NK-92 (cell line): Measurements from ENCODE around the gene SLU7.
A peak's percentile ranks its signal among the peaks of the same experiment; 100 is the strongest.

Experiments
- DNase-seq: peaks from one replicate; lab custom pipeline; 2025; ENCODE audit not compliant: unreplicated experiment; lab: John Stamatoyannopoulos, UW

Gene SLU7

DNA sequence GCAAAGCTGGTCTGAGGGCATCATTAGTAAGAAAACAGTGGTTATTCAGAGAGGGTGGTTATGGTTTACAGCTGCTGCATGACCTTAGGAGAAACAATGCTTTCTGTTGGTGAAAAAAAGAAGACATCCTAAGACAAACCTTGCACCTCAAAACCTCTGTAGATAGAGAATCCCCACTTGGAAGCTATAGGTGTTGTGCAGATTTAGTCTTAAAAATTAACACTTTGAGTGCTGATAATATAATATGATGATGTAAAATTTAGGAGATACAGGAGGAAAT, 1.4 kb upstream of the SLU7 start:
- DNase-seq, result no peak

GRCh38 chr5:160419458-160420330, 813 bp upstream of the SLU7 start:
- DNase-seq, result no peak

- DNase-seq, result peak; percentile 24
Observed at GRCh38 chr5:160399402-160400353, 19.2 kb downstream of the SLU7 start, which contains the start of gene FAM200C. Gene FAM200C (minus strand): TSS chr5:160400054. CDS start chr5:160395490, 4,564 bp downstream.

GRCh38 chr5:160398806-160399205, 20.1 kb downstream of the SLU7 start:
- DNase-seq, result no peak

DNA sequence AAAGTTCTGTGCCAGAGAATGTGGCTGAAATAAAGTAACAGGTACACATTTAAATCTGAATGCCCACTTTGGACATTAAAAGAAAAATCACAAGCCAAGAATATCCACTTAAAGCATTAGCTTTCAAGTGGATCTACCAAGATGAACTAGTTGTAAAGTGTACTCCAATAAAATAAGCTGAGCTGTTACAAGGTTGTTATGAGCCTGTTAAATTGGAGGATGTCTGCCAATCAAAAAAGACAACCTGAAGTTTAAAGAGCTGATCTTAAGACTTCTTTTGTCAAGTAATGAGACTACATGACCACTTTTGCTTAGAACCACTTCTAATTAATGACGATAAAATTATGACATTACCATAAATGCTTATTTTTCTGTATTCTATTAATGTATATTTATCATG, 21.4 kb downstream of the SLU7 start:
- DNase-seq, result no peak

DNA sequence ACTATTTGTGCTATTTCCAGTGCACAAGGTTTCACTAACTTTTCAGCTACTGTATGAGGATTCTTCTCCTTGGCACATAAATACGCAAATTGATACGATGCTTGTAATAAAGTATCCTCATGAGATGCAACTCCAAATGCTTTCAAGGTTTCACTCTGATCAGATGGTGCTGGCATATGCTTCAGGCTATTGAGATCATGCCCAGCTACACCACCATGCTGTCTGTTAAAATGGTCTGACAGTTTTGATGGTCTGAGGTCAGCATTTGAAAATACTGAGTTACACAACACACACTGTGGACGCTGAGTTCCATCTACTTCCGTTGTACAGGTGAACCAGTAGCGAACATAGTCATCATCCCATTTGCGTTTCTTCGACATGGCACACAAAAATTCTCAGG, 23.8 kb downstream of the SLU7 start:
- no peak for DNase-seq

- no peak for DNase-seq
Observed at GRCh38 chr5:160390787-160391696, 27.8 kb downstream of the SLU7 start.

GRCh38 chr5:160387445-160387844, 31.4 kb downstream of the SLU7 start:
- no peak for DNase-seq

DNA sequence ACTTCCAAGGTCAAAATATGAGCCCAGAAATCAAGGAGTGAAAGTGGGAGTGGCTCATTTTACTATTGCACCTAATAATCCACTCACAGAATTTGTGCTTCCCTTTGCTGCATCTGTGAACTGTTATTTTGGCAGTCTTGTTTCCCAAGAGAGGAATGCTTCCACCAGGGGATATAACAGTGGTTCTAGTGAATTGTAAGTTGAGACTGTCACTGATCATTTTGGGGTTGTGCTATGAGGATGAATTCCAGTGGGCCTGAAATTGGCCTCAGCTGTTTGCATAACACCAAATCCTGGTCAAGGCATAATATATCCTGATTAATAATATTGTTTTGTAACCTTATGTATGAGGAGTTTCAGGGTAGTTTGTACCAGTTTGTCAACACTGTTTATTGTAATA, 33.4 kb downstream of the SLU7 start:
- no peak for DNase-seq

- no peak for DNase-seq
Observed at GRCh38 chr5:160384681-160385080, 34.2 kb downstream of the SLU7 start.

DNA sequence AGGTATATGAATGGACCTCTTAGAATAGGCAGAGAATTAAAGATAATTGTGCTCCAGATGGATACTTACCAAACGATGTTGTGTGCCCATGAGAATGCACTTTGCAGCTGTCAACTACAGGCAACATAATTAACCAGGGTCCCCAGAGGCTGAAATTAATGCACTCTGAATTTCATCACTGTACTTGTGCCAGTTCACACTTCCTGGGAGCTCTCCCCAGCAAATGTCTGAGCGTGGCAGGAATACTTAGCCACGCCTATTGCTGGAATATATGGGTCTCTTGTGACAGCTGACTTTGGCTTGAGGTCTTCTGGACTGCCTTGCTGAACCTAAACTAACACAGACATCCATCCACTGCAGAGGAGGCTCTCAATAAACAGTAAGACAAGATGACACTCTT, 36.5 kb downstream of the SLU7 start:
- DNase-seq, result no peak

GRCh38 chr5:160380041-160380440, 38.8 kb downstream of the SLU7 start:
- no peak for DNase-seq

DNA sequence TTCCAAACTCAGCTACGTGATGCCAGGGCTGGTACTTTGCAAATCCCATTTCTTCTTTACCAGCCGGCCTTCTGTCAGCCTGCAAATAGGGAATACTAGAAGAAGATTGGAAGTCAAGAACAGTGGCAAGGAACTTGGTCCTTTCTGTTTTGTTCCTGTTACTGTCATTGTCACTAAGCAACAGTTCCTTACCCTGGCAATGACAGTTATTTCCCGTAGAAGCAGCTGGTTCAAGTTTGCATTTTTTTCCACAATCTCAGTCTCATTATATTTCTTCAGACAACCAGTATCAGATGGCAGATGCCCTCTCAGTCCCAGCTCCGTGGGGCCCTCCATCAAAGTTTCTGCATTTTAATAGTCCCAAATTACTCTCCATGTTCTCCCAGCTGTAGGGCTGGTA, 39.4 kb downstream of the SLU7 start:
- DNase-seq, result no peak

- DNase-seq, result no peak
Observed at GRCh38 chr5:160378330-160378729, 40.6 kb downstream of the SLU7 start.

GRCh38 chr5:160377651-160378050, 41.2 kb downstream of the SLU7 start:
- DNase-seq, result no peak

DNA sequence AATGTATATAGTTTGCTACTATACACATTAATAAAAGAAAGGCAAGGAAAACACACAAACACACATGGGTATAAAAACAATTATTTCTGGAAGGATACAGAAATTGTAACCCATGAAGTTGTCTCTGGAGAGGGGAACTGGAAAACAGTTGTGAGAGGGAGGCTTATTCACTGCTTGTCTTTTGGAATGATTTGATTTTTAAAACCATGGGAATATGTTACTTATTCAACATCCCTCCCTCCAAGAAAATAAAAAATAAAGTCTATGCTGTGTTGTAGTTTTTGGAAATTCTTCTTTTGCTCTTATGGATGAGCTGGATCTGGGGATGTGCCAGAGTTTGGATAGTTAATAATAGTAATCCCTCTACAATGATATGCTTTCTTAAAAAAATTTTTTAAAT, 42.5 kb downstream of the SLU7 start:
- DNase-seq, result no peak

DNA sequence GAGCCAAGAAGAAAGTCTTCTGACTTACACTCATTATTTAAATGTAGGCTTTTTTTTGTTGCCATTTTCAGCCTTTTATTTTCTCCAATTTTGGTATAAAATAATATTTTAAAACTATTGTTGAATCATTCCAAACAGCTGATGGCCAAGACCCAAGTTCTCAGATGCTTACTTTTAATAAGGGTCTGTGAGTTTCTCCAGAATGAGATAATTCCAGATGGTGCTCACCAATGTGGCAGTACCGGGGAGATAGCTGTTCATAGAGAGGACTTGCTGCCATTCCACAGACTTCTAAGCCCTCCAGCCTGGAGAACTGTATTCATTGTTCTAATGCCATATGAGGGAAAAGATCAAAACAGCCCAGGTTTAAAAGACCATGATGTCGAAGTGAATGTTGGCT, 43.2 kb downstream of the SLU7 start:
- DNase-seq, result no peak

DNA sequence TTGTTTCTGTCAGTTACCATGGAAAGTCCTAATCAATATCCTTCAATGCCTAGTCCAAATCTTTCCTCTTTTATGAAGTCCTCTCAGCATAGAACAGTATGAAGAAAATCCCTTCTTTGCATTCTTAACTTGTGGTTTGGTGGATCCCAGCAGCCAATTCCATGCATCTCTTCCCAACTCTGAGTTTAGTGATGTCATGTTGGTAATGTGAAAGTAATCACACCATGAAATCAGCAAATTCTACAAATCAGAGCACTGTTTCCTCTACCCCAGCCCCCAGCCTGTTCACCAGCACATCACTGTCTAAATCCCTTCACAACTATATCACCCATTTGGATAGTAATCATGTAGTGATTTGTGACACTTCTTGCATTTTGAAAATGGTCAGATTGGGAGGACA, 43.7 kb downstream of the SLU7 start:
- DNase-seq, result no peak

- DNase-seq, result no peak
Observed at GRCh38 chr5:160371294-160371693, 47.6 kb downstream of the SLU7 start.

- DNase-seq, result no peak
Observed at GRCh38 chr5:160370713-160371034, 48.2 kb downstream of the SLU7 start.

DNA sequence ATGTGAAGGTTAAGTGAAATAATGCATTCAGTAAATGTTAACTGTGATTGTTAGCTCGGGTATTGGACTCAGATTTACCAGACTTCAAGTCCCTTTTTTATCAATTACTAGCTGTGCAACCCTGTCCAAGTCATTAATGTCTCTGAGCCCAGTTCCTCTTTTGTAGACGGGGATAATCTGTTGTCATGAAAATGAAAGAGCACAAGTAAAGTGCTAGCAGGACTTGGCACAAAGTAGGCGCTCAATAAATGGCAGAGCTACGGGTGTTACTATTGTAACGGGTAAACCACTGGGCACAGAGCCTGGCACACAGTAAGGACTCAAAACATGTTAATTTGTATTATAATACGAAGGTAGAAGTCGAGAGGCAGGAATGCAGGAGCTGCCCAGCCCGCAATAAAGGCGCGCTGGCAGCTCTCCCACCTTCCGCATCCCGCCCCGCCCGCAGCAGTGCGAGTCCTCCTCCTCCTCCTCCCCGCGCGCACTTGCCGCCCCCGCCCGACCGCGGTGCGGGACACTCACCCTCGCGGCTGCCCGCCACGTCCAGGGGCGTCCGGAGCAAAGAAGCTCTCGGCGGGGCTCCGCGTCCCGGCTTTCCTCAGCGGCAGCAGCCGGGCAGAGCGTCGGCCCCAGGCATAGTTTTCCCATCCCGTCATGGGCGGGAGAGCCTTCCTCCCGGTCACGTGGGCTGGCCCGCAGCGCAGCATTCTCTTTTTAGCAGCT, 48.7 kb downstream of the SLU7 start, which contains the start of gene C1QTNF2:
TSS of gene C1QTNF2 (minus strand) at position 637 of the 723 bp plus-strand sequence. CDS start 15,615 bp downstream, outside the sequence.
- DNase-seq, result no peak
